ENCODE data around the gene FOXQ1. TPM values are rescaled to one million over a fixed set of nuclear protein-coding genes. Genes with fewer than 3 reads are reported as not detected.

FOXQ1 gene
- total and polyA plus RNA-seq, 2 of the 13 experiments (the other 11 are each of a cell fraction or from before 2014, with no cell fraction given): 35.2 to 39.8 TPM

GRCh38 chr6:1322156-1322555 lies 10.3 kb downstream of the FOXQ1 start:
- Histone ChIP-seq H3K9me3 (ENCODE audit: low read length) (no peaks in the 10 kb centered on the region), H3K4me2 (ENCODE audit: low read depth, low read length) (peak overlapping the region; percentile 32), H3K27me3 (ENCODE audit: control insufficient read depth in 1 of 2, insufficient read depth in 2 of 2, low read length in 2 of 2) (no peaks in the 10 kb centered on the region), H3K4me3 (replicated peaks in 1 of 3; ENCODE audit: insufficient read depth in 1 of 3, low read depth in 2 of 3, low read length in 3 of 3) (no peak overlapping the region), H3K27ac (ENCODE audit: extremely low read length, insufficient read depth, low read length) (peak overlapping the region; percentile 41), H3K36me3 (replicated peaks in 1 of 2; ENCODE audit: control insufficient read depth in 1 of 2, insufficient read depth in 2 of 2, low read length in 2 of 2) (no peaks in the 10 kb centered on the region), H3K79me2 (ENCODE audit: insufficient read depth, low read length) (no peaks in the 10 kb centered on the region), H3K9ac (ENCODE audit: insufficient read depth, low read depth, low read length) (peak overlapping the region; percentile 25; the same call in 1 of the 2 replicates), H4K20me1 (ENCODE audit: insufficient read depth, low read length) (no peaks in the 10 kb centered on the region), H2AFZ (ENCODE audit: low read length) (no peak overlapping the region), H3K4me1 (ENCODE audit: insufficient read depth, low read length) (peaks cover 74% of the 10 kb centered on the region)
- BruUV-seq (replicated peaks): no TSS peak
- in situ Hi-C loops (cut with HindIII; ENCODE audit: extremely low pct_ligation_motif_present, low pct_unique_long_range_greater_than_20kb) (no loop called here), intact Hi-C loops (cut with micrococcal nuclease; ENCODE audit: unreplicated experiment) (no loop called here)
- CTCF ChIA-PET (ENCODE audit: low intra/inter-chr PET ratio, low total read pairs): no interaction called here
- POLR2A ChIA-PET: interaction anchor here (1.1 to 8.2 kb wide), 9 partner anchors 9 to 421 kb away, joined by 3 to 269 read pairs (median 12); partner anchors contain the start of gene FOXQ1
- 27% methylated on average over 3 of the region's 3 CpGs for WGBS (ENCODE audit: low lambda C conversion rate)
- TF ChIP-seq ZNF775 (CRISPR knock-in tag; IDR thresholded peaks at IDR 0.05; ENCODE audit: borderline replicate concordance): 0 out of 2 replicates have a peak, but pooled peaks have one; percentile 20
- TF ChIP-seq ZSCAN31 (CRISPR knock-in tag; IDR thresholded peaks at IDR 0.05; ENCODE audit: low read depth): no peak
- 0 out of 2 replicates have a peak, but pooled peaks have one; percentile 3 for TF ChIP-seq ZFX (CRISPR knock-in tag; IDR thresholded peaks at IDR 0.05; ENCODE audit: low read depth)
- TF ChIP-seq ZNF484 (CRISPR knock-in tag; IDR thresholded peaks at IDR 0.05; ENCODE audit: borderline replicate concordance, low read depth): no peak
- TF ChIP-seq ZNF264 (CRISPR knock-in tag; IDR thresholded peaks at IDR 0.05): no peak
- TF ChIP-seq RFXAP (CRISPR knock-in tag; IDR thresholded peaks at IDR 0.05; ENCODE audit: borderline replicate concordance): 0 out of 2 replicates have a peak, but pooled peaks have one; percentile 5
- 0 out of 2 replicates have a peak, but pooled peaks have one; percentile 71 for TF ChIP-seq ZNF34 (CRISPR knock-in tag; IDR thresholded peaks at IDR 0.05; ENCODE audit: borderline replicate concordance)
- TF ChIP-seq KLF15 (CRISPR knock-in tag; IDR thresholded peaks at IDR 0.05; ENCODE audit: borderline replicate concordance): no peak
- no peak for TF ChIP-seq ZNF740 (CRISPR knock-in tag; IDR thresholded peaks at IDR 0.05)
- TF ChIP-seq ZNF589 (CRISPR knock-in tag; conservative IDR thresholded peaks at IDR 0.05): no peak
- no peak for TF ChIP-seq ZBTB39 (CRISPR knock-in tag; IDR thresholded peaks at IDR 0.05)
- TF ChIP-seq NKX3-1 (CRISPR knock-in tag; IDR thresholded peaks at IDR 0.05): no peak
- peak; percentile 30 for TF ChIP-seq ASH2L (IDR thresholded peaks at IDR 0.05; ENCODE audit: insufficient read length, low read depth, low read length)
- no peak for TF ChIP-seq ZHX1 (CRISPR knock-in tag; IDR thresholded peaks at IDR 0.05; ENCODE audit: low read depth)
- TF ChIP-seq HNRNPL (IDR thresholded peaks at IDR 0.05; ENCODE audit: low read depth, low read length): no peak
- no peak for TF ChIP-seq TAF1 (CRISPR knock-in tag; IDR thresholded peaks at IDR 0.05)
- no peak for TF ChIP-seq CENPX (CRISPR knock-in tag; IDR thresholded peaks at IDR 0.05)
- FAIRE-seq: no peak
- DNase-seq (ENCODE audit: low spot score): no peak
- no peak for ATAC-seq
